ENCODE data around the gene LIPK.

- TF ChIP-seq POLR2A (IDR thresholded peaks at IDR 0.05), result no peak
- TF ChIP-seq, protein P1, sequence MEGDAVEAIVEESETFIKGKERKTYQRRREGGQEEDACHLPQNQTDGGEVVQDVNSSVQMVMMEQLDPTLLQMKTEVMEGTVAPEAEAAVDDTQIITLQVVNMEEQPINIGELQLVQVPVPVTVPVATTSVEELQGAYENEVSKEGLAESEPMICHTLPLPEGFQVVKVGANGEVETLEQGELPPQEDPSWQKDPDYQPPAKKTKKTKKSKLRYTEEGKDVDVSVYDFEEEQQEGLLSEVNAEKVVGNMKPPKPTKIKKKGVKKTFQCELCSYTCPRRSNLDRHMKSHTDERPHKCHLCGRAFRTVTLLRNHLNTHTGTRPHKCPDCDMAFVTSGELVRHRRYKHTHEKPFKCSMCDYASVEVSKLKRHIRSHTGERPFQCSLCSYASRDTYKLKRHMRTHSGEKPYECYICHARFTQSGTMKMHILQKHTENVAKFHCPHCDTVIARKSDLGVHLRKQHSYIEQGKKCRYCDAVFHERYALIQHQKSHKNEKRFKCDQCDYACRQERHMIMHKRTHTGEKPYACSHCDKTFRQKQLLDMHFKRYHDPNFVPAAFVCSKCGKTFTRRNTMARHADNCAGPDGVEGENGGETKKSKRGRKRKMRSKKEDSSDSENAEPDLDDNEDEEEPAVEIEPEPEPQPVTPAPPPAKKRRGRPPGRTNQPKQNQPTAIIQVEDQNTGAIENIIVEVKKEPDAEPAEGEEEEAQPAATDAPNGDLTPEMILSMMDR (IDR thresholded peaks at IDR 0.05), result no peak
These were observed 44.5 kb upstream of the LIPK start for GRCh38 chr10:88661577-88661976.

All from right lobe of liver (tissue), 4 donors.